HEK293 (cell line): ENCODE data around the gene LCMT1.

Source experiments
- CTCF ChIA-PET: fragments of 350-600 bp; formaldehyde crosslinking; extraction: SDS; loops from one replicate; lab custom pipeline; 2021; ENCODE audit warnings: antibody characterized with exemption; lab: Yijun Ruan, JAX
- POLR2A ChIA-PET: fragments of 300-600 bp; formaldehyde crosslinking; extraction: SDS; loops from one replicate; lab custom pipeline; 2020; ENCODE audit warnings: antibody characterized with exemption, inconsistent platforms; lab: Yijun Ruan, JAX
- H3K27ac ChIP-seq: fragments of 200-500 bp; sonication (Bioruptor generic); 2 replicates; pipeline ENCODE4 v1.5.1; 2014; ENCODE audit warnings: low read depth, low read length, control low read depth, inconsistent platforms; ENCODE audit errors: extremely low read depth
- H3K36me3 ChIP-seq, 2 experiments: fragments of 200-500 bp in 1 of 2; sonication (Bioruptor generic) in 1 of 2; 1 replicate in 1 of 2; 2 replicates in 1 of 2; pipeline ENCODE4 v1.5.1; 2014 to 2017; ENCODE audit warnings: inconsistent platforms in 2 of 2, low read length in 2 of 2; ENCODE audit not compliant: control insufficient read depth in 2 of 2, insufficient read depth in 1 of 2
- H3K4me1 ChIP-seq: fragments of 200-500 bp; sonication (Bioruptor generic); 2 replicates; pipeline ENCODE4 v1.5.1; 2014; ENCODE audit warnings: mild to moderate bottlenecking, low read length, inconsistent platforms; ENCODE audit not compliant: control insufficient read depth, insufficient read depth
- H3K4me3 ChIP-seq: 2 replicates; pipeline ENCODE4 v1.5.1; 2011; ENCODE audit warnings: low read depth, mild to moderate bottlenecking, control low read depth, low read length, moderate library complexity
- H3K9me3 ChIP-seq: fragments of 200-500 bp; sonication (Bioruptor generic); 2 replicates; pipeline ENCODE4 v1.5.1; 2014; ENCODE audit warnings: low read depth, low read length, inconsistent platforms; ENCODE audit not compliant: control insufficient read depth, insufficient read depth
- EGR2 ChIP-seq: fragments of 450-650 bp; formaldehyde crosslinking; IDR thresholded peaks from 2 replicates; pipeline ENCODE4 v1.5.1; 2016; ENCODE audit warnings: low read depth, missing biosample characterization, missing genetic modification characterization
- OSR2 ChIP-seq: fragments of 450-650 bp; formaldehyde crosslinking; IDR thresholded peaks from 2 replicates; pipeline ENCODE4 v1.5.1; 2016; ENCODE audit warnings: missing biosample characterization, missing genetic modification characterization
- PRDM1 ChIP-seq: fragments of 450-650 bp; formaldehyde crosslinking; IDR thresholded peaks from 2 replicates; pipeline ENCODE4; 2016; ENCODE audit warnings: missing biosample characterization, missing genetic modification characterization
- REPIN1 ChIP-seq: fragments of 450-650 bp; formaldehyde crosslinking; IDR thresholded peaks from 2 replicates; pipeline ENCODE4 v1.5.1; 2017; ENCODE audit warnings: missing biosample characterization, missing genetic modification characterization, low read depth
- ZBTB17 ChIP-seq: fragments of 450-650 bp; formaldehyde crosslinking; IDR thresholded peaks from 2 replicates; pipeline ENCODE4 v1.5.1; 2016; ENCODE audit warnings: missing biosample characterization, missing genetic modification characterization
- ZFP41 ChIP-seq: fragments of 450-650 bp; formaldehyde crosslinking; IDR thresholded peaks from 2 replicates; pipeline ENCODE4 v1.5.1; 2016; ENCODE audit warnings: missing biosample characterization, missing genetic modification characterization, borderline replicate concordance
- ZNF121 ChIP-seq: fragments of 450-650 bp; formaldehyde crosslinking; IDR thresholded peaks from 2 replicates; pipeline ENCODE4 v1.5.1; 2016; ENCODE audit warnings: missing biosample characterization, missing genetic modification characterization
- ZNF133 ChIP-seq: fragments of 450-650 bp; formaldehyde crosslinking; IDR thresholded peaks from 2 replicates; pipeline ENCODE4 v1.5.1; 2016; ENCODE audit warnings: missing biosample characterization, missing genetic modification characterization
- ZNF19 ChIP-seq: fragments of 450-650 bp; formaldehyde crosslinking; IDR thresholded peaks from 2 replicates; pipeline ENCODE4; 2016; ENCODE audit warnings: missing biosample characterization, missing genetic modification characterization, low read depth
- ZNF394 ChIP-seq: fragments of 450-650 bp; formaldehyde crosslinking; IDR thresholded peaks from 2 replicates; pipeline ENCODE4 v1.5.1; 2016; ENCODE audit warnings: missing biosample characterization, missing genetic modification characterization, mild to moderate bottlenecking, moderate library complexity, borderline replicate concordance
- ZNF398 ChIP-seq: fragments of 450-650 bp; formaldehyde crosslinking; IDR thresholded peaks from 2 replicates; pipeline ENCODE4 v1.5.1; 2017; ENCODE audit warnings: missing biosample characterization, missing genetic modification characterization
- ZNF514 ChIP-seq: fragments of 450-650 bp; formaldehyde crosslinking; IDR thresholded peaks from 2 replicates; pipeline ENCODE4 v1.5.1; 2016; ENCODE audit warnings: missing biosample characterization, missing genetic modification characterization
- ZNF580 ChIP-seq: fragments of 450-650 bp; formaldehyde crosslinking; IDR thresholded peaks from 2 replicates; pipeline ENCODE4 v1.5.1; 2016; ENCODE audit warnings: missing biosample characterization, missing genetic modification characterization
- ZNF610 ChIP-seq: fragments of 450-650 bp; formaldehyde crosslinking; IDR thresholded peaks from 2 replicates; pipeline ENCODE4 v1.5.1; 2016; ENCODE audit warnings: missing biosample characterization, missing genetic modification characterization, borderline replicate concordance
- ZNF677 ChIP-seq: fragments of 450-650 bp; IDR thresholded peaks from 2 replicates; pipeline ENCODE4 v1.5.0; 2018; ENCODE audit warnings: missing biosample characterization, mild to moderate bottlenecking, missing genetic modification characterization, moderate library complexity
- ZNF692 ChIP-seq: fragments of 450-650 bp; formaldehyde crosslinking; IDR thresholded peaks from 2 replicates; pipeline ENCODE4 v1.5.1; 2016; ENCODE audit warnings: missing biosample characterization, missing genetic modification characterization
- ZNF704 ChIP-seq: fragments of 450-650 bp; formaldehyde crosslinking; IDR thresholded peaks from 2 replicates; pipeline ENCODE4 v1.5.1; 2016; ENCODE audit warnings: missing biosample characterization, missing genetic modification characterization
- ZNF76 ChIP-seq: fragments of 450-650 bp; formaldehyde crosslinking; IDR thresholded peaks from 2 replicates; pipeline ENCODE4; 2016; ENCODE audit warnings: low read depth, missing biosample characterization, missing genetic modification characterization, borderline replicate concordance
- ZSCAN16 ChIP-seq: fragments of 450-650 bp; formaldehyde crosslinking; IDR thresholded peaks from 2 replicates; pipeline ENCODE4 v1.5.1; 2016; ENCODE audit warnings: missing biosample characterization, missing genetic modification characterization
- ZXDB ChIP-seq: fragments of 450-650 bp; formaldehyde crosslinking; IDR thresholded peaks from 2 replicates; pipeline ENCODE4 v1.5.1; 2016; ENCODE audit warnings: missing biosample characterization, missing genetic modification characterization
- TF ChIP-seq, protein P1 (sequence below): fragments of 450-650 bp; formaldehyde crosslinking; IDR thresholded peaks from 2 replicates; pipeline ENCODE4 v1.5.1; 2016; ENCODE audit warnings: missing biosample characterization, missing genetic modification characterization

Gene LCMT1

GRCh38 chr16:25110387-25110947, 1.1 kb upstream of the LCMT1 start (continued):
- TF ChIP-seq, protein P1, sequence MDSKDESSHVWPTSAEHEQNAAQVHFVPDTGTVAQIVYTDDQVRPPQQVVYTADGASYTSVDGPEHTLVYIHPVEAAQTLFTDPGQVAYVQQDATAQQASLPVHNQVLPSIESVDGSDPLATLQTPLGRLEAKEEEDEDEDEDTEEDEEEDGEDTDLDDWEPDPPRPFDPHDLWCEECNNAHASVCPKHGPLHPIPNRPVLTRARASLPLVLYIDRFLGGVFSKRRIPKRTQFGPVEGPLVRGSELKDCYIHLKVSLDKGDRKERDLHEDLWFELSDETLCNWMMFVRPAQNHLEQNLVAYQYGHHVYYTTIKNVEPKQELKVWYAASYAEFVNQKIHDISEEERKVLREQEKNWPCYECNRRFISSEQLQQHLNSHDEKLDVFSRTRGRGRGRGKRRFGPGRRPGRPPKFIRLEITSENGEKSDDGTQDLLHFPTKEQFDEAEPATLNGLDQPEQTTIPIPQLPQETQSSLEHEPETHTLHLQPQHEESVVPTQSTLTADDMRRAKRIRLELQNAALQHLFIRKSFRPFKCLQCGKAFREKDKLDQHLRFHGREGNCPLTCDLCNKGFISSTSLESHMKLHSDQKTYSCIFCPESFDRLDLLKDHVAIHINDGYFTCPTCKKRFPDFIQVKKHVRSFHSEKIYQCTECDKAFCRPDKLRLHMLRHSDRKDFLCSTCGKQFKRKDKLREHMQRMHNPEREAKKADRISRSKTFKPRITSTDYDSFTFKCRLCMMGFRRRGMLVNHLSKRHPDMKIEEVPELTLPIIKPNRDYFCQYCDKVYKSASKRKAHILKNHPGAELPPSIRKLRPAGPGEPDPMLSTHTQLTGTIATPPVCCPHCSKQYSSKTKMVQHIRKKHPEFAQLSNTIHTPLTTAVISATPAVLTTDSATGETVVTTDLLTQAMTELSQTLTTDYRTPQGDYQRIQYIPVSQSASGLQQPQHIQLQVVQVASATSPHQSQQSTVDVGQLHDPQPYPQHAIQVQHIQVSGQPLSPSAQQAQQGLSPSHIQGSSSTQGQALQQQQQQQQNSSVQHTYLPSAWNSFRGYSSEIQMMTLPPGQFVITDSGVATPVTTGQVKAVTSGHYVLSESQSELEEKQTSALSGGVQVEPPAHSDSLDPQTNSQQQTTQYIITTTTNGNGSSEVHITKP (tag by site-specific recombination): peak; percentile 56
- TF ChIP-seq ZNF610 (tag by site-specific recombination): 0 out of 2 replicates have a peak, but pooled peaks have one; percentile 6
- TF ChIP-seq ZNF580: peak; percentile 39; the same call in 1 of the 2 replicates
- TF ChIP-seq ZNF121: no peak
- 0 out of 2 replicates have a peak, but pooled peaks have one; percentile 27 for TF ChIP-seq ZXDB
- TF ChIP-seq ZNF677 (tag by site-specific recombination): no peak
- peak; percentile 73 for TF ChIP-seq ZBTB17 (tag by site-specific recombination)
- 0 out of 2 replicates have a peak, but pooled peaks have one; percentile 10 for TF ChIP-seq ZNF76 (tag by site-specific recombination)
- peak; percentile 36 for TF ChIP-seq ZNF398 (tag by site-specific recombination)
- peak; percentile 7; the same call in 1 of the 2 replicates for TF ChIP-seq ZNF692 (tag by site-specific recombination)
- no peak for TF ChIP-seq PRDM1 (tag by site-specific recombination)
- TF ChIP-seq ZNF704 (tag by site-specific recombination): no peak
- peak; percentile 36; the same call in 1 of the 2 replicates for TF ChIP-seq OSR2 (tag by site-specific recombination)

GRCh38 chr16:25114121-25114520, 2.6 kb downstream of the LCMT1 start:
- Histone ChIP-seq H3K36me3 (peaks cover 4 to 33% of the 10 kb centered on the region in 2 experiments; a peak in 2 of 3 replicates), H3K4me1 (0 out of 2 replicates have a peak, but pooled peaks cover 4% of the 10 kb centered on the region), H3K9me3 (no peaks in the 10 kb centered on the region), H3K4me3 (no peak overlapping the region), H3K27ac (no peak overlapping the region)
- TF ChIP-seq REPIN1 (tag by site-specific recombination) (no peak), ZNF133 (no peak), ZNF514 (tag by site-specific recombination) (no peak), EGR2 (tag by site-specific recombination) (no peak), ZNF19 (tag by site-specific recombination) (no peak), ZBTB17 (tag by site-specific recombination) (no peak), ZNF394 (tag by site-specific recombination) (no peak), ZFP41 (tag by site-specific recombination) (no peak), ZSCAN16 (tag by site-specific recombination) (no peak)
- ChIA-PET CTCF (interaction anchor here (0.6 to 1.3 kb wide), 2 partner anchors 54 to 66 kb away, joined by 3 read pairs; no protein-coding TSS in a partner anchor), POLR2A (no interaction called here)
